Measurements from ENCODE around the gene CCDC88A.
"Not testable (repeated sequence)": the region's sequence is repeated elsewhere in the genome, so short reads cannot be mapped to it uniquely, and the experiment has no call there.

Gene CCDC88A

GRCh38 chr2:55283083-55283482 is 136.6 kb downstream of the CCDC88A start:
- no peak for TF ChIP-seq CTCF (IDR thresholded peaks at IDR 0.05; ENCODE audit: extremely low read depth, missing control alignments)
- no peak for DNase-seq (ENCODE audit: low spot score)

- no peak for TF ChIP-seq CTCF (IDR thresholded peaks at IDR 0.05; ENCODE audit: extremely low read depth, missing control alignments)
- DNase-seq (ENCODE audit: low spot score), result peak; percentile 86
Measured at GRCh38 chr2:55282110-55282917, 137.3 kb downstream of the CCDC88A start.

GRCh38 chr2:55280851-55281546 is 138.7 kb downstream of the CCDC88A start:
- not testable (repeated sequence) for DNase-seq (ENCODE audit: low spot score)

GRCh38 chr2:55279859-55280424 is 139.7 kb downstream of the CCDC88A start:
- DNase-seq (ENCODE audit: low spot score), result not testable (repeated sequence)

GRCh38 chr2:55279214-55279835 is 140.3 kb downstream of the CCDC88A start:
- not testable (repeated sequence) for DNase-seq (ENCODE audit: low spot score)

DNA sequence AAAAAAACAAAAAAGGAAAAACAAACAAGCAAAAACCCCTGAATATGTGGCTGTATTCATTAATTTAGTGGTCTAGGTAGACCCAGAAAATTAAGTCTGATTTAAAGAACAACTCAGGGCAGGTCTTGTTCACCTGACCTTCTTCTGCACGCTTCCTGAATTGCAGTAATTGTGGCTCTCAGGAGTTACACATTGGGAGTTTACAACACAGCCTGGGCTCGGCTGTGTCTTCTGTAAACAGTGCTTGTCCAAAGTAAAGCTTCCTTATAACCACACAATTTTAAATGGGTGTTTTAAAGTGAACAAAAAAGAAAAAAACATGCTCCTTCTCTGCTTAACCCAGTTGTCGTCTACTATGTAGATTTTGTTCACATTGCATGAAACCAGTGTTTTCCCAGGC is 142.3 kb downstream of the CCDC88A start:
- TF ChIP-seq CTCF (IDR thresholded peaks at IDR 0.05; ENCODE audit: extremely low read depth, missing control alignments), result no peak
- no peak for DNase-seq (ENCODE audit: low spot score)

DNA sequence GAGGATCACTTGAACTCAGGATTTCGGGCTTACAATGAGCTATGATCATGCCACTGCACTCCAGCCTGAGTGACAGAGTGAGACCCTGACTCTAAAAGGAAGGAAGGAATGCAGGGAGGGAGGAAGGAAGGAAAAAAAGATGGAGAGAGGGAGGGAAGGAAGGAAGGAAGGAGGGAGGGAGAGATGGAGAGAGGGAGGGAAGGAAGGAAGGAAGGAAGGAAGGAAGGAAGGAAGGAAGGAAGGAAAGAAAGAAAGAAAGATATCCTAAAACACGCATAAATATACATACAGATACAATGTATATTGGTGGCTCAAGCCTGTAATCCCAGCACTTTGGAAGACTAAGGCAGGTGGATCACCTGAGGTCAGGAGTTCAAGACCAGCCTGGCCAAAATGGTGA is 145.3 kb downstream of the CCDC88A start:
- not testable (repeated sequence) for DNase-seq (ENCODE audit: low spot score)

DNA sequence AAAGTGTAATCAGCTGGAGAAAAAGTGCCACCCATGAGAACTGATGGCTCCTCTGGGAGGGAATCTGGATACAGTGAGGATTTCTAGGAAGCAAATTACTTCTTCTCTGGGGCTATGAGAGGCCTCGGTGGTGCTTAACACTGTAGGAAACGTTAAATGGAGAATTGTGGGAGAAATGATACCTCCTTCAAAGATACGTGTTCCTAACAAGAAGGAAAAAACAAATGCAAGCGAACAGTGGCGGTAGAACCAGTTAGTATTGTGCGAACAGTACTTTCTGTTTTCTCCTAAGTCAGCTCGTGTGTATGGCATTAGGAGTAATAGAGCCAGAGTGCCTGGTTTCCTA is 150.0 kb downstream of the CCDC88A start:
- DNase-seq (ENCODE audit: low spot score), result peak; percentile 7
- TF ChIP-seq CTCF (IDR thresholded peaks at IDR 0.05; ENCODE audit: extremely low read depth, missing control alignments), result no peak

DNA sequence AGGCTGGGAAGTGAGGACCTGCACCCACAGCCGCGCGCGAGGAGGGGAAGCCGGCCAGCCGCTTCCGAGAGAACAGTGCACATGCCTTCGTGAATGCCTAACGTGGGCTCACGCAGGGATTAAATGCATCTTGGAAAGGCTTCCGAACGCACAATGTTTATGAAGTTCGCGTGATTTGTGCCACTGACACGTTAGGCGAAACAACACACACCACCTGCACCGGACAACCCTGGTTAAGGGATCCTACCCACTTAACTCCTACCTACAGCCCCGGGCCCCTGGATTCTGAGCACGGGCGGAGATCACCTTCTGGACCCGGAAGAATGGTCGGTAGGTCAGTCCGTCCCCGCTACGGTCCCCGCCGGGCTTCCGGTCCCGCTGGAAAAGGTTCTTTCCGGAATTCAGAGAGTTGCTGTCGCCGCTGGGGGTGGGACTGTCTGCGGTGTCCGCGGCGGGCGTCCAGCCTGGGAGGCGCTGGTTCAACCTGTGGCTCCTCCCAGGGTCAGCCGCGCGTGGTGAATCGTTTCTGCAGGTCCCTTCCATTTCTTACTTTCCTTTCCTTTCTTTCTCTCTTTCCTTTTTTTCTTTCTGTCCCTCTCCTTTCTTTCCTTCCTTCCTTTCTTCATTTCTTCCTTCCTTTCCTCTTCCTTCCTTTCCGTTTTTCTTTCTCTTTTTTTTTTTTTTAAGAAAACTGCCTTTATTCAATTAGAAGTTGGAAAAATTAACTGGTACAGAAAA is 150.6 kb downstream of the CCDC88A start, which contains the start of gene MTIF2:
MTIF2 (minus strand) TSS at position 325 of the 738 bp plus-strand sequence. CDS start 5,373 bp downstream, outside the sequence.
- TF ChIP-seq CTCF (IDR thresholded peaks at IDR 0.05; ENCODE audit: extremely low read depth, missing control alignments), result no peak
- DNase-seq (ENCODE audit: low spot score), result peak; percentile 88

Data from GM20000 (cell line).